ENCODE data around the gene IRF9. TPM values are rescaled to one million over a fixed set of nuclear protein-coding genes. Genes with fewer than 3 reads are reported as not detected.

The IRF9 gene
- total RNA-seq, 4 donors from 2014 or later = 61.3 to 80.1 (median 68.1) TPM

GRCh38 chr14:24204163-24205146 lies 43.4 kb downstream of the IRF9 start:
- no peaks in the 10 kb centered on the region for H3K4me1 ChIP-seq
- no peaks in the 10 kb centered on the region for H3K9me3 ChIP-seq
- H3K4me3 ChIP-seq = no peak overlapping the region
- no peak overlapping the region for H3K27ac ChIP-seq
- H3K36me3 ChIP-seq = peaks cover 0 to 93% of the 10 kb centered on the region in 2 donors
- TF ChIP-seq EP300 (IDR thresholded peaks at IDR 0.05) (no peak), POLR2AphosphoS5 (IDR thresholded peaks at IDR 0.05) (no peak), POLR2A (IDR thresholded peaks at IDR 0.05) (no peak), CTCF (IDR thresholded peaks at IDR 0.05) (no peak)
- WGBS, 2 donors (ENCODE audit: low coverage in 1 of 2) = 88 to 95% methylated on average over 7 of the region's 7 CpGs
- no peak for ATAC-seq
- H3K27me3 ChIP-seq = no peaks in the 10 kb centered on the region

GRCh38 chr14:24206260-24207103 lies 45.4 kb downstream of the IRF9 start:
- Histone ChIP-seq H3K4me1 (peaks cover 0 to 3% (median 0%) of the 10 kb centered on the region in 3 donors), H3K4me3 (no peak overlapping the region), H3K27ac (no peak overlapping the region), H3K9me3 (no peaks in the 10 kb centered on the region), H3K36me3 (peaks cover 0 to 95% of the 10 kb centered on the region in 2 donors), H3K27me3 (no peaks in the 10 kb centered on the region)
- TF ChIP-seq POLR2AphosphoS5 (IDR thresholded peaks at IDR 0.05) (no peak), EP300 (IDR thresholded peaks at IDR 0.05) (no peak), POLR2A (IDR thresholded peaks at IDR 0.05) (no peak)
- whole genome bisulfite sequencing, 2 donors (ENCODE audit: low coverage in 1 of 2) = 87 to 94% methylated on average over 8 to 9 of the region's 11 CpGs
- ATAC-seq = no peak

DNA sequence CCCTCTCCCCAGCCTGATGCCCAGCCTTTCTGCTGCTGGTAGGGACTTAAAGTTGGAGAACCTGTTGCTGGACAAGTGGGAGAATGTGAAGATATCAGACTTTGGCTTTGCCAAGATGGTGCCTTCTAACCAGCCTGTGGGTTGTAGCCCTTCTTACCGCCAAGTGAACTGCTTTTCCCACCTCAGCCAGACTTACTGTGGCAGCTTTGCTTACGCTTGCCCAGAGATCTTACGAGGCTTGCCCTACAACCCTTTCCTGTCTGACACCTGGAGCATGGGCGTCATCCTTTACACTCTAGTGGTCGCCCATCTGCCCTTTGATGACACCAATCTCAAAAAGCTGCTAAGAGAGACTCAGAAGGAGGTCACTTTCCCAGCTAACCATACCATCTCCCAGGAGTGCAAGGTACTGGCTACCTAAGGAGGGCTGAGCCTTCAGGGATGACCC lies 46.1 kb downstream of the IRF9 start:
- TF ChIP-seq POLR2AphosphoS5 (IDR thresholded peaks at IDR 0.05) = no peak
- no peak for TF ChIP-seq POLR2A (IDR thresholded peaks at IDR 0.05)
- no peak for TF ChIP-seq CTCF (IDR thresholded peaks at IDR 0.05)
- TF ChIP-seq EP300 (IDR thresholded peaks at IDR 0.05) = no peak
- WGBS, 2 donors (ENCODE audit: low coverage in 1 of 2) = 83% methylated on average over 3 of the region's 5 CpGs; no CpG with 5 or more reads in 1 of the 2 donors
- Histone ChIP-seq H3K27me3 (no peaks in the 10 kb centered on the region), H3K4me3 (no peak overlapping the region), H3K36me3 (peaks cover 0 to 91% of the 10 kb centered on the region in 2 donors), H3K27ac (no peak overlapping the region), H3K4me1 (peaks cover 0 to 10% (median 0%) of the 10 kb centered on the region in 3 donors), H3K9me3 (no peaks in the 10 kb centered on the region)
- ATAC-seq = no peak

GRCh38 chr14:24207625-24208024 lies 46.6 kb downstream of the IRF9 start:
- ATAC-seq = no peak
- peaks cover 0 to 87% of the 10 kb centered on the region in 2 donors for H3K36me3 ChIP-seq
- no peak overlapping the region for H3K4me3 ChIP-seq
- no peak overlapping the region for H3K27ac ChIP-seq
- peaks cover 0 to 15% (median 0%) of the 10 kb centered on the region in 3 donors for H3K4me1 ChIP-seq
- no peak for TF ChIP-seq POLR2A (IDR thresholded peaks at IDR 0.05)
- no peak for TF ChIP-seq CTCF (IDR thresholded peaks at IDR 0.05)
- no peak for TF ChIP-seq EP300 (IDR thresholded peaks at IDR 0.05)
- no peak for TF ChIP-seq POLR2AphosphoS5 (IDR thresholded peaks at IDR 0.05)
- H3K9me3 ChIP-seq = no peaks in the 10 kb centered on the region
- no peaks in the 10 kb centered on the region for H3K27me3 ChIP-seq
- WGBS, 2 donors (ENCODE audit: low coverage in 1 of 2) = 100% methylated on average over 2 of the region's 2 CpGs; no CpG with 5 or more reads in 1 of the 2 donors

GRCh38 chr14:24211311-24211710 lies 50.2 kb downstream of the IRF9 start:
- TF ChIP-seq POLR2AphosphoS5 (IDR thresholded peaks at IDR 0.05) (no peak), EP300 (IDR thresholded peaks at IDR 0.05) (no peak), CTCF (IDR thresholded peaks at IDR 0.05) (no peak), POLR2A (IDR thresholded peaks at IDR 0.05) (no peak)
- Histone ChIP-seq H3K9me3 (no peaks in the 10 kb centered on the region), H3K4me1 (peaks cover 0 to 43% (median 13%) of the 10 kb centered on the region in 3 donors), H3K27me3 (no peaks in the 10 kb centered on the region), H3K36me3 (peaks cover 0 to 54% of the 10 kb centered on the region in 2 donors), H3K27ac (no peak overlapping the region), H3K4me3 (no peak overlapping the region)
- 82 to 93% methylated on average over 5 to 6 of the region's 6 CpGs for WGBS, 2 donors (ENCODE audit: low coverage in 1 of 2)
- no peak for ATAC-seq
